CD14-positive monocyte (primary cell): ENCODE results near the gene S1PR4. TPM values are rescaled to one million over a fixed set of nuclear protein-coding genes. Genes with fewer than 3 reads are reported as not detected.

Source experiments
- DNase-seq, 3 donors: peaks; one replicate each; pipeline ENCODE4 v3.0.0-alpha.2; 2011 to 2022
- H2AFZ ChIP-seq: 2 replicates; pipeline ENCODE4 v1.6.0; 2012; ENCODE audit warnings: mild to moderate bottlenecking, low read depth, low read length, inconsistent platforms; ENCODE audit not compliant: insufficient read depth, poor library complexity, severe bottlenecking
- H3K27ac ChIP-seq, 2 donors: 1 replicate in 1 of 2; 2 replicates in 1 of 2; pipeline ENCODE4 v1.5.1; 2012 to 2013; ENCODE audit warnings: low read length in 2 of 2, control low read depth in 1 of 2, inconsistent platforms in 1 of 2, low read depth in 1 of 2, mild to moderate bottlenecking in 1 of 2
- H3K27me3 ChIP-seq, 2 donors: one replicate each; pipeline versions ENCODE4 v1.6.0 to v1.6.1; 2011 to 2013; ENCODE audit warnings: low read length in 2 of 2; ENCODE audit not compliant: control insufficient read depth in 2 of 2, insufficient read depth in 2 of 2
- H3K36me3 ChIP-seq, 2 donors: replicated peaks in 1 of 2; 1 replicate in 1 of 2; 2 replicates in 1 of 2; pipeline versions ENCODE4 v1.5.1 to v1.6.1; 2012 to 2013; ENCODE audit warnings: low read length in 2 of 2, control low read depth in 1 of 2, inconsistent platforms in 1 of 2, mild to moderate bottlenecking in 1 of 2; ENCODE audit not compliant: insufficient read depth in 2 of 2, control insufficient read depth in 1 of 2
- H3K4me1 ChIP-seq, 2 donors: 1 replicate in 1 of 2; 2 replicates in 1 of 2; pipeline versions ENCODE4 v1.5.1 to v1.6.1; 2012 to 2013; ENCODE audit warnings: low read length in 2 of 2, control low read depth in 1 of 2, inconsistent platforms in 1 of 2, mild to moderate bottlenecking in 1 of 2, moderate library complexity in 1 of 2; ENCODE audit not compliant: insufficient read depth in 2 of 2, control insufficient read depth in 1 of 2
- H3K4me2 ChIP-seq: replicated peaks from 2 replicates; pipeline ENCODE3; 2012; ENCODE audit warnings: low read length, moderate library complexity, mild to moderate bottlenecking; ENCODE audit not compliant: poor library complexity, severe bottlenecking; ENCODE audit errors: extremely low read depth
- H3K4me3 ChIP-seq, 3 experiments: fragments of 200-600 bp in 1 of 3; sonication (generic) in 1 of 3; replicated peaks in 1 of 3; 1 replicate in 2 of 3; 2 replicates in 1 of 3; pipeline ENCODE4 v1.5.1; 2011 to 2013; ENCODE audit warnings: low read length in 3 of 3, mild to moderate bottlenecking in 3 of 3, control low read depth in 2 of 3, low read depth in 2 of 3, inconsistent platforms in 1 of 3, moderate library complexity in 1 of 3
- H3K79me2 ChIP-seq: 2 replicates; pipeline ENCODE4 v1.6.0; 2012; ENCODE audit warnings: mild to moderate bottlenecking, control low read depth, inconsistent platforms, low read length, moderate library complexity; ENCODE audit not compliant: insufficient read depth
- H3K9ac ChIP-seq: 2 replicates; pipeline ENCODE4 v1.6.0; 2017; ENCODE audit warnings: low read length, mild to moderate bottlenecking; ENCODE audit not compliant: insufficient read depth, poor library complexity, severe bottlenecking
- H3K9me3 ChIP-seq, 2 donors: replicated peaks in 1 of 2; 1 replicate in 1 of 2; 2 replicates in 1 of 2; pipeline versions ENCODE4 v1.5.1 to v1.6.1; 2012 to 2013; ENCODE audit warnings: low read length in 2 of 2, control low read depth in 1 of 2; ENCODE audit not compliant: control insufficient read depth in 1 of 2, insufficient read depth in 1 of 2
- H4K20me1 ChIP-seq: 2 replicates; pipeline ENCODE4 v1.6.0; 2012; ENCODE audit warnings: mild to moderate bottlenecking, low read length, control low read depth, moderate library complexity; ENCODE audit not compliant: insufficient read depth
- H3K27ac Mint-ChIP-seq, 7 donors: one replicate each; pipeline ENCODE4 v1.8.0; 2020; ENCODE audit warnings: mild to moderate bottlenecking in 7 of 7, mixed read lengths in 7 of 7, moderate library complexity in 6 of 7, inconsistent platforms in 2 of 7
- H3K27me3 Mint-ChIP-seq, 3 donors: one replicate each; pipeline ENCODE4 v1.8.0; 2021 to 2022; ENCODE audit warnings: low read depth in 3 of 3, mild to moderate bottlenecking in 3 of 3, mixed read lengths in 3 of 3, moderate library complexity in 3 of 3, inconsistent platforms in 1 of 3
- H3K36me3 Mint-ChIP-seq, 2 donors: one replicate each; pipeline ENCODE4 v1.8.0; 2020; ENCODE audit warnings: mixed read lengths in 2 of 2, inconsistent platforms in 1 of 2, mild to moderate bottlenecking in 1 of 2
- H3K4me1 Mint-ChIP-seq: one replicate; pipeline ENCODE4 v1.8.0; 2020; ENCODE audit warnings: mild to moderate bottlenecking, mixed read lengths
- H3K4me3 Mint-ChIP-seq, 2 donors: one replicate each; pipeline ENCODE4 v1.8.0; 2020; ENCODE audit warnings: mild to moderate bottlenecking in 2 of 2, mixed read lengths in 2 of 2, moderate library complexity in 1 of 2
- H3K9me3 Mint-ChIP-seq, 7 donors: one replicate each; pipeline ENCODE4 v1.8.0; 2020 to 2022; ENCODE audit warnings: mixed read lengths in 7 of 7, mild to moderate bottlenecking in 6 of 7, moderate library complexity in 6 of 7, inconsistent platforms in 2 of 7
- CTCF ChIP-seq: fragments of 200-600 bp; IDR thresholded peaks from one replicate; pipeline ENCODE4 v1.8.0; 2022; ENCODE audit warnings: antibody characterized with exemption, mild to moderate bottlenecking
- WGBS: methylation state at CpG from one replicate; pipeline ENCODE4 v1.1.5; 2013; ENCODE audit warnings: missing lambda C conversion rate; ENCODE audit not compliant: insufficient coverage; 5-methylcytosine and 5-hydroxymethylcytosine counted together
- intact Hi-C, 2 donors: fragments of 100-400 bp; cut with micrococcal nuclease; formaldehyde crosslinking; loops; one replicate each; pipeline versions ENCODE4 v1.15.0 to v1.15.1; 2023
- polyA plus RNA-seq, 3 donors: library from polyadenylated mRNA; depleted of rRNA in 1 of 3; unstranded in 2 of 3; stranded (reverse) in 1 of 3; fragments of 300-500 nt in 2 of 3; fragments of >200 nt in 1 of 3; fragmentation: Illumina TruSeq in 2 of 3; gene quantifications; 1 replicate in 2 of 3; 2 replicates in 1 of 3; pipeline ENCODE4 v1.2.3, GENCODE V29; 2012 to 2021

The S1PR4 gene
- polyA plus RNA-seq, 3 donors, result 28.5 to 131 (median 105) TPM

GRCh38 chr19:3159565-3159964 is 19.0 kb upstream of the S1PR4 start:
- H3K4me1 Mint-ChIP-seq, result peaks cover 20% of the 10 kb centered on the region
- H3K9me3 ChIP-seq, result peaks cover 10 to 12% of the 10 kb centered on the region in 2 donors
- no peaks in the 10 kb centered on the region for H3K27me3 ChIP-seq
- WGBS, result 100% methylated on average over 4 of the region's 8 CpGs
- peaks cover 0 to 4% (median 0%) of the 10 kb centered on the region in 3 donors for H3K27me3 Mint-ChIP-seq
- H3K9me3 Mint-ChIP-seq, result peaks cover 7 to 13% (median 10%) of the 10 kb centered on the region in 7 donors
- H2AFZ ChIP-seq, result no peak overlapping the region
- peaks cover 74 to 90% of the 10 kb centered on the region in 2 donors for H3K36me3 ChIP-seq
- H3K27ac Mint-ChIP-seq, result peak overlapping the region in 1 of 7 donors; percentile 40
- no peak for DNase-seq
- no peak overlapping the region for H3K27ac ChIP-seq
- intact Hi-C loops, result no loop called here
- peaks cover 15% of the 10 kb centered on the region for H4K20me1 ChIP-seq
- H3K36me3 Mint-ChIP-seq, result peaks cover 26 to 78% of the 10 kb centered on the region in 2 donors
- no peak for TF ChIP-seq CTCF
- peaks cover 21 to 25% of the 10 kb centered on the region in 2 donors for H3K4me1 ChIP-seq
- peaks cover 17% of the 10 kb centered on the region for H3K79me2 ChIP-seq
- H3K4me3 Mint-ChIP-seq, result no peak overlapping the region
- H3K9ac ChIP-seq, result no peak overlapping the region
- H3K4me2 ChIP-seq, result no peak overlapping the region
- H3K4me3 ChIP-seq, result no peak overlapping the region

GRCh38 chr19:3160219-3160618 is 18.4 kb upstream of the S1PR4 start:
- 83% methylated on average over 1 of the region's 3 CpGs for WGBS
- Mint-ChIP-seq H3K36me3 (peaks cover 26 to 78% of the 10 kb centered on the region in 2 donors), H3K4me1 (peaks cover 25% of the 10 kb centered on the region), H3K9me3 (peaks cover 7 to 13% (median 10%) of the 10 kb centered on the region in 7 donors), H3K27ac (peak overlapping the region in 5 of 7 donors; percentile 1 to 84 (median 60)), H3K4me3 (no peak overlapping the region), H3K27me3 (peaks cover 0 to 2% (median 0%) of the 10 kb centered on the region in 3 donors)
- peaks cover 21 to 25% of the 10 kb centered on the region in 2 donors for H3K4me1 ChIP-seq
- no peak overlapping the region for H3K9ac ChIP-seq
- no peak for DNase-seq
- peak overlapping the region in 1 of 2 donors; percentile 51 for H3K27ac ChIP-seq
- peaks cover 71 to 86% of the 10 kb centered on the region in 2 donors for H3K36me3 ChIP-seq
- no peak overlapping the region for H2AFZ ChIP-seq
- peaks cover 9% of the 10 kb centered on the region for H4K20me1 ChIP-seq
- TF ChIP-seq CTCF, result no peak
- H3K4me2 ChIP-seq, result no peak overlapping the region
- peaks cover 17% of the 10 kb centered on the region for H3K79me2 ChIP-seq
- intact Hi-C loops, result loop anchor here (5.0 kb wide), 1 partner anchor 33 kb away; no protein-coding TSS in a partner anchor
- no peaks in the 10 kb centered on the region for H3K27me3 ChIP-seq
- no peak overlapping the region for H3K4me3 ChIP-seq
- H3K9me3 ChIP-seq, result peaks cover 10 to 12% of the 10 kb centered on the region in 2 donors
